Measurements from ENCODE around the gene LARP1. TPM values are rescaled to one million over a fixed set of nuclear protein-coding genes. Genes with fewer than 3 reads are reported as not detected.
"Not testable (repeated sequence)": the region's sequence is repeated elsewhere in the genome, so short reads cannot be mapped to it uniquely, and the experiment has no call there.

Gene LARP1
- total RNA-seq (2014; rRNA removed; shearing (Covaris generic)), result 117 and 123 TPM in 2 replicates

DNA sequence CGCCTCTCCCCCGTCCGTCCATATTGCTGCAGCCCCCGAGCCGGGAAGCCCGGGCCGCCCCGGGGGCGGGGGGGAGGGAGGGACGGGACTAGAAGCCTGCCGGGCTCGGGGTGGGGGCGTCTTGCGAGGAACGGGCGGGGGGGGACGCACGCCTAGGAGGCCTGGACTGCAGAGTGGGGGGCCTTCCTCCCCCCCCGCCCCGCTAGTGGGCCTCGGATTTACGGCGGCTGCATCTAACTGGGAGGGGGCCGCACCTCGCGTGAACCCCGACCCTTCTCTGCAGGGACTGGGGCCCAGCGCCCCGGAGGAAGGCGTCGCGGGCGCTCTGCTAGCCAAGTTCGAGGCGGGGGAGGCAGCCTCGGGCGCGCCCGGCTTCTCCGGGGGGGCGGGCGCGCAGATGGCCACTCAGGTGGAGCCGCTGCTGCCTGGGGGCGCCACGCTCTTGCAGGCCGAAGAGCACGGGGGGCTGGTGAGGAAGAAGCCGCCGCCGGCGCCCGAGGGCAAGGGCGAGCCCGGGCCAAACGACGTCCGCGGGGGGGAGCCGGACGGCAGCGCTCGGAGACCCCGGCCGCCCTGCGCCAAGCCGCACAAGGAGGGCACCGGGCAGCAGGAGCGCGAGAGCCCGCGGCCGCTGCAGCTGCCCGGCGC is at the start of gene LARP1:
Gene LARP1, plus strand, starts transcription at position 17 of the 648 bp plus-strand sequence. Its CDS starts 381 bp downstream, at position 398.
- peak; percentile 35 for DNase-seq (ENCODE audit: low spot score)

DNA sequence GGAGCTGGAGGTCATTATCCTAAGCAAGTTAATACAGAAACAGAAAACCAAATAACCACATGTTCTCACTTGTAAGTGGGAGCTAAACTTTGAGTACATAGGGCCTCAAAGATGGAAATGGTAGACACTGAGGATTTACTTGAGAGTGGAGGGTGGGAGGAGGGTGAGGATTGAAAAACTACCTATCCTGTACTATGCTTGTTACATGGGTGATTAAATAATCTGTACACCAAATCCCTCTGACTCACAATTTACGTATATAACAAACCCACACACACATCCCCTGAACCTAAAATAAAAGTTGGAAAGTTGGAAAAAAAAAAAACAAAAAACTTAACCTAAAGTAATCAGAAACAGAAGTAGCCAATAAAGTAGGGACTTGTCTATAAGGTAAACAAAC is 48.8 kb upstream of the LARP1 start:
- no peak for DNase-seq (ENCODE audit: low spot score)

GRCh38 chr5:154707641-154708040 is 47.5 kb upstream of the LARP1 start:
- DNase-seq (ENCODE audit: low spot score), result no peak

DNA sequence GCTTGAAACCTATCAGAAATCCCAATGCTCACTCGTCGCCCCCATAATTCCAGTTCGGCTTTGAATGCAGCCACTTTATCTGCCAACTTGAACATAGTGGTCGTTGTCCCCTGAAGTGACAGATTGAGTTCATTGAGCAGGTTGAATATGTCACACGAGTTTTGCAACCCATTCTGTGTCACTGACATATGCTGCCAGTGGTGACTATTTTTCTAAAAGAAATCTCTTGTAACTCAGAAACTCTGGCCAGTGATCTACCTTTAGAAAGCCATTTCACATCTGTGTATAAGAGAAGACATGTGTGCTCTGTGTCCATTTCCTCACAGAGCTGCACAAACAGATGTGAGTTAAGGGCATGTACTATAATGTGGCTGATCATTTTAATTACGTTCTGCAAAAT is 47.0 kb upstream of the LARP1 start:
- no peak for DNase-seq (ENCODE audit: low spot score)

- DNase-seq (ENCODE audit: low spot score), result no peak
Measured at GRCh38 chr5:154708846-154709245, 46.3 kb upstream of the LARP1 start.

DNA sequence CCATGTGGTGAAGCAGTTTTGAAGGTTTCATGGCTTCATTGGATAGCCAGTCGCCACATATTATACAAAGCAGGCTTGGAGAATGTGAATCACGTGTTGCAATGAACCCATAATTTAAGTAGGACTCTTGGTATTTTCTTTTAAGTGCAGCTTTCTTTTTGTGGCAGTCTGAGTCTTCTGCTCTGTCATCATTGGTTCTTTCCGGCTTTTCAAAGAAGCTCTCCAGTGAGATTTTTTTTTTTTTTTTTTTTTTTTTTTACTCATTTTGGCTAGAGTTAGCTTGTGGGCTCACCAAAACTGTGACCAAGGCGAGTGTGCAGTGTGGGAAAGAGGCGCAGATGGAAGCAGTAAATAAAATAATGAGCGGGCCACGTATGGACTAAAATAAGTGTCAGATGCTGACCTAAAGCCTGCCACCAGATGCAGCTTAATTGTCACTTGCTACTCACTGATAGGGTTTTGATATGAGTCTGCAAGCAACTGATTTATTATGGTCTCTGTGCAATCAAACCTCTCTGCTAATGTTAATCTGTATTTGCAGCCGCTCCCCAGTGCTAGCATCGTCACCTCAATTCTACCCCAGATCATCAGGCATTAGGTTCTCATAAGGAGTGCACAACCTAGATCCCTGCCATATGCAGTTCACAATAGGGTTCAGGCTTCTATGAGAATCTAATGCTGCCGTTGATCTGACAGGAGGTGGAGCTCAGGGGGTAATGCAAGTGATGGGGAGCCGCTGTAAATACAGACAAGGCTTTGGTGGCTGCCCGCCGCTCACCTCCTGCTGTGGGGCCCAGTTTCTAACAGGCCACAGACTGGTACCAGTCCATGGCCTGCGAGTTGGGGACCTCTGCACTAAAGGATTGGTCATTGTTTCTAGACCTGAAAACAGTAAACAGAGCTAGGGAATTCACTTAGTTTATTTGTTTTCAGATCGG is 45.5 kb upstream of the LARP1 start:
- DNase-seq (ENCODE audit: low spot score), result no peak

GRCh38 chr5:154712518-154713437 is 42.4 kb upstream of the LARP1 start:
- DNase-seq (ENCODE audit: low spot score), result peak; percentile 83

GRCh38 chr5:154713615-154714125 is 41.5 kb upstream of the LARP1 start:
- DNase-seq (ENCODE audit: low spot score), result peak; percentile 22

GRCh38 chr5:154714266-154714986 is 40.8 kb upstream of the LARP1 start:
- DNase-seq (ENCODE audit: low spot score), result peak; percentile 58

- no peak for DNase-seq (ENCODE audit: low spot score)
Measured at GRCh38 chr5:154721481-154722058, 33.6 kb upstream of the LARP1 start.

GRCh38 chr5:154722097-154722496 is 33.1 kb upstream of the LARP1 start:
- DNase-seq (ENCODE audit: low spot score), result no peak

DNA sequence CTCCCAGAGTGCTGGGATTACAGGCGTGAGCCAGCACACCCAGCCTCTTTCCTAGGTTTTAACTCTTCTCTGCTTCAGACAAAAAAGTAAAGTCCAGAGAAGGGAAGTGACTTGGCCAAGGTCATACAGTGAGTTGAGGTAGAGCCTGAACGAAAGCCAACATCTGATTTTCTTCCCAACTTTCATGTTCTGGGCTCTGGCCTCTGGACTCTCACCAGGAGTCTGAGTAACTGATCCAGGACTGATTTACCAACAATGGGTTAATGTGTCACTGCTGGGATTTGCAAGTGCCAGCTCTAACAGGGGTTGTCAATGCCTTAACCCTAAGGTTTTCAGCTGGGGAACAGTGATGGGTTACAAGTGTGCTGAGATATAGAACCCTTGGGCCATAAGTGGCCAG is 32.2 kb upstream of the LARP1 start:
- DNase-seq (ENCODE audit: low spot score), result no peak

DNA sequence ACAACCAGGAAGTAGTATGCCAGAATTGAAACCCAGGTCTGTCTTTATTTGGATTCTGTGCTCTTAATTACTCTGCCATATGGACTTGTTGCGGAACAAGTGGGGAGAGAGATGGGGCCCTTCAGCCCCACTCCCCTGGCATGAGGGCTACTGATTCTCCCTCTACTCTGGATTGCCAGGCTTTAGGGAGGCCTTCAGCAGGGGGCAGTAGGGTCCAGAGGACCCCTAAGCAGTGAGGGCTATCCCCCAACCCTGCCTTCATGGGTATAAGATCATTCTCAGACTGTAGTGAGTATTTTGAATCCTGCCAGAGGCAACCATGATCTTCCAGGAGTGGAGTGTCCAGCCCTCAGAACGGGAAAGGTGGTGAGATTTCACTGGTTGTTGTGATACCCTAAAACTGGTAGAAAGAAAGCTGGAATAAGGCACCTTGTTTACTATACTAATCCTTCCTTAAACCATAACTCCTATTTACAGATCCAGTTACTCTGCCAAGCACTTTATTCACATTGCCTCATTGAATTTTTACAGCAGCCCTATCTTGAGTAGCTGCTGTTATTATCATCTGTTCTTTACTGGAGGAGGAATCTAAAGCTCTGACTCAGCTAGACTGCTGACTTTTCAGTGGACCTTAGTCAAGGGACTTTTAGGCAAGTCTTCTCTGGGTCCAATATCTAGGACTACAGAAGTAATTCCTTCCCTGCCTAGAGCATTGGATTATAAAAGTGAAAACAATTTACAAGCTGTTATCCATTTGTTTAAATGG is 31.3 kb upstream of the LARP1 start:
- DNase-seq (ENCODE audit: low spot score), result no peak

GRCh38 chr5:154727361-154727760 is 27.8 kb upstream of the LARP1 start:
- no peak for DNase-seq (ENCODE audit: low spot score)

DNA sequence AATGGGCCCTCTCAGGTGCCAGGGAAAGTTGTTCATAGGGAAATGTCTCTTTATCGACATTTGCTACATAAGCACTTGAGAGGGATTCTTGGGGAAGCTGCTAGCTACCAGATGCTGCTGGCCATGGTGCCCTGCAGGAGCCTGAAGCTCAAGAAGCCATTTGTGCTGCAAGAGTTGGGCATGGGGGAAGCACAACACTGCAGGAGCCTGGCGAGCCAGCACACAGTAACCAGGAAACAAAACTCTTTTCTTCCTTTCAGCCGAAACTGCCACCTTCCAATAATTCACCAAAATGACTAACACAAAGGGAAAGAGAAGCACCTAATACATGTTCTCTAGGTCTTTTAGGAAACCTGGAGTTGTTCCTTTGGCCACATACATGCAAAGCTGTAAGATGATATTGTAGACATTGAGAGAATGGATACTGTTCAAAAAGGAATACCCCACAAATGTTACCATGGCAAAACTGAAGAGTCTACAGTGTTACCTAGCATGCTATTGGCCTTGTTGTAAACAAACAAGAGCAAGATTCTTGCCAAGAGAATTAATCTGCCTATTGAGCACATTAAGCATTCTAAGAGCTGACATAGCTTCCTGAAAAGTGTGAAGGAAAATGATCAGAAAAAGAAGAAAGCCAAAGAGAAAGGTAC is 26.1 kb upstream of the LARP1 start:
- DNase-seq (ENCODE audit: low spot score), result no peak

- DNase-seq (ENCODE audit: low spot score), result peak; percentile 32
Measured at GRCh38 chr5:154729613-154730012, 25.6 kb upstream of the LARP1 start.

- not testable (repeated sequence) for DNase-seq (ENCODE audit: low spot score)
Measured at GRCh38 chr5:154730761-154731160, 24.4 kb upstream of the LARP1 start.

DNA sequence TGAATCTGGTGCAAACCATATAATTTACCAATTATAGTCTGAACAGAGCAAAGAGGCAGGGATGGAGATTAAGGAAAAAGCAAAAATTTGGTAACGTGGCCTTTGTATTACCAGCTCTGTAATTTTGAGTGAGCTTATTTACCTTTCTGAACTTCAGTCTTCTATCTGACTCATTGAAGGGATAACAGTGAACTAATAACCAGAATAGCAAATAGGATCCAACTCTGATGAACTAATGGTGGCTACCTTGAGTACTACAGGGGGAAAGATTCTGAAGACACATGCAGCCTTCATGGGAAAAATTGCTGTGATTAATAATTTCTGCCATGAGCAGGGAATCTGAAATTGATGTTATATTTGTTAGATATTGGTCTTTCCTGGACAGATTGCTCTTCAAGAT is 23.0 kb upstream of the LARP1 start:
- no peak for DNase-seq (ENCODE audit: low spot score)

Measured in HT-29 (cell line).